ENCODE results near the gene CROCC. TPM values are rescaled to one million over a fixed set of nuclear protein-coding genes. Genes with fewer than 3 reads are reported as not detected.

Gene CROCC
- total and polyA plus RNA-seq, 9 of the 15 experiments (the other 6 are each of a cell fraction or from before 2014, with no cell fraction given) = 0.17 to 15.4 (median 7.6) TPM

DNA sequence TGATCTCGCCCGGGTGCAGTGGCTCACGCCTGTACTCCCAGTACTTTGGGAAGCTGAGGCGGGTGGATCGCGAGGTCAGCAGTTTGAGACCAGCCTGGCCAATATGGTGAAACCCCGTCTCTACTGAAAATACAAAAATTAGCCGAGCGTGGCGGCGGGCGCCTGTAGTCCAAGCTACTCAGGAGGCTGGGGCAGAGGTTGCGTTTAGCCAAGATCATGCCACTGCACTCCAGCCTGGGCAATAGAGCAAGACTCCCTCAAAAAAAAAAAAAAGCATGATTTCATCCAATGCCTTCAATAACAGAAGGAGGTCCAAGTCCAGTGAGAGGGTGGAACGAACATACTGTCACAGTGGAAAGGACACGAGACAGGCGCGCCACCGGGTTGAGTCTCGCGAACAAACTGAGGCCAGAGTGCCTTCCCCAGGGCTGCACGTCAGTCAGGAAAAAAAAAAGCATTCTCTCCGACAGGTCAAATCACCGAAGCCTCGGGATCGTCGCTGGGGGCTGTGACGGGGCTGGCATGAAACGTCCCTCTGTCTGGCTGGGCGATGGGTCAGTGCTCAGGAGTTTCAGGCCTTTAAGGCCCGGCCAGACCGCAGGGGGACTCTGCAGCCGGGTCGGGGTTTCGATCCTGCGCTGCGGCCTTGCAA lies 8.4 kb upstream of the CROCC start (continued):
- TF ChIP-seq, protein P1, sequence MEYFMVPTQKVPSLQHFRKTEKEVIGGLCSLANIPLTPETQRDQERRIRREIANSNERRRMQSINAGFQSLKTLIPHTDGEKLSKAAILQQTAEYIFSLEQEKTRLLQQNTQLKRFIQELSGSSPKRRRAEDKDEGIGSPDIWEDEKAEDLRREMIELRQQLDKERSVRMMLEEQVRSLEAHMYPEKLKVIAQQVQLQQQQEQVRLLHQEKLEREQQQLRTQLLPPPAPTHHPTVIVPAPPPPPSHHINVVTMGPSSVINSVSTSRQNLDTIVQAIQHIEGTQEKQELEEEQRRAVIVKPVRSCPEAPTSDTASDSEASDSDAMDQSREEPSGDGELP (CRISPR knock-in tag; IDR thresholded peaks at IDR 0.05; ENCODE audit: borderline replicate concordance) = 0 out of 2 replicates have a peak, but pooled peaks have one; percentile 15
- no peak for TF ChIP-seq SAFB (IDR thresholded peaks at IDR 0.05; ENCODE audit: borderline replicate concordance, low read depth, low read length)
- no peak for TF ChIP-seq USF2 (CRISPR knock-in tag; IDR thresholded peaks at IDR 0.05)
- no peak for TF ChIP-seq ZNF507 (tag; conservative IDR thresholded peaks at IDR 0.05)
- TF ChIP-seq, protein P2, sequence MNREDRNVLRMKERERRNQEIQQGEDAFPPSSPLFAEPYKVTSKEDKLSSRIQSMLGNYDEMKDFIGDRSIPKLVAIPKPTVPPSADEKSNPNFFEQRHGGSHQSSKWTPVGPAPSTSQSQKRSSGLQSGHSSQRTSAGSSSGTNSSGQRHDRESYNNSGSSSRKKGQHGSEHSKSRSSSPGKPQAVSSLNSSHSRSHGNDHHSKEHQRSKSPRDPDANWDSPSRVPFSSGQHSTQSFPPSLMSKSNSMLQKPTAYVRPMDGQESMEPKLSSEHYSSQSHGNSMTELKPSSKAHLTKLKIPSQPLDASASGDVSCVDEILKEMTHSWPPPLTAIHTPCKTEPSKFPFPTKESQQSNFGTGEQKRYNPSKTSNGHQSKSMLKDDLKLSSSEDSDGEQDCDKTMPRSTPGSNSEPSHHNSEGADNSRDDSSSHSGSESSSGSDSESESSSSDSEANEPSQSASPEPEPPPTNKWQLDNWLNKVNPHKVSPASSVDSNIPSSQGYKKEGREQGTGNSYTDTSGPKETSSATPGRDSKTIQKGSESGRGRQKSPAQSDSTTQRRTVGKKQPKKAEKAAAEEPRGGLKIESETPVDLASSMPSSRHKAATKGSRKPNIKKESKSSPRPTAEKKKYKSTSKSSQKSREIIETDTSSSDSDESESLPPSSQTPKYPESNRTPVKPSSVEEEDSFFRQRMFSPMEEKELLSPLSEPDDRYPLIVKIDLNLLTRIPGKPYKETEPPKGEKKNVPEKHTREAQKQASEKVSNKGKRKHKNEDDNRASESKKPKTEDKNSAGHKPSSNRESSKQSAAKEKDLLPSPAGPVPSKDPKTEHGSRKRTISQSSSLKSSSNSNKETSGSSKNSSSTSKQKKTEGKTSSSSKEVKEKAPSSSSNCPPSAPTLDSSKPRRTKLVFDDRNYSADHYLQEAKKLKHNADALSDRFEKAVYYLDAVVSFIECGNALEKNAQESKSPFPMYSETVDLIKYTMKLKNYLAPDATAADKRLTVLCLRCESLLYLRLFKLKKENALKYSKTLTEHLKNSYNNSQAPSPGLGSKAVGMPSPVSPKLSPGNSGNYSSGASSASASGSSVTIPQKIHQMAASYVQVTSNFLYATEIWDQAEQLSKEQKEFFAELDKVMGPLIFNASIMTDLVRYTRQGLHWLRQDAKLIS (CRISPR knock-in tag; IDR thresholded peaks at IDR 0.05) = 0 out of 2 replicates have a peak, but pooled peaks have one; percentile 28
- TF ChIP-seq FOS (IDR thresholded peaks at IDR 0.05; ENCODE audit: extremely low read depth, insufficient read length) = no peak
- peak; percentile 70; the same call in 1 of the 2 replicates for TF ChIP-seq MGA (IDR thresholded peaks at IDR 0.05)
- TF ChIP-seq MAFK (IDR thresholded peaks at IDR 0.05; ENCODE audit: low read length) = 0 out of 2 replicates have a peak, but pooled peaks have one; percentile 2
- TF ChIP-seq SMARCA5 (IDR thresholded peaks at IDR 0.05) = 0 out of 2 replicates have a peak, but pooled peaks have one; percentile 17
